ENCODE data around the gene CEP72. TPM values are rescaled to one million over a fixed set of nuclear protein-coding genes. Genes with fewer than 3 reads are reported as not detected.

CEP72 gene
- total RNA-seq, 1 donor from 2014 or later = 7.6 TPM

DNA sequence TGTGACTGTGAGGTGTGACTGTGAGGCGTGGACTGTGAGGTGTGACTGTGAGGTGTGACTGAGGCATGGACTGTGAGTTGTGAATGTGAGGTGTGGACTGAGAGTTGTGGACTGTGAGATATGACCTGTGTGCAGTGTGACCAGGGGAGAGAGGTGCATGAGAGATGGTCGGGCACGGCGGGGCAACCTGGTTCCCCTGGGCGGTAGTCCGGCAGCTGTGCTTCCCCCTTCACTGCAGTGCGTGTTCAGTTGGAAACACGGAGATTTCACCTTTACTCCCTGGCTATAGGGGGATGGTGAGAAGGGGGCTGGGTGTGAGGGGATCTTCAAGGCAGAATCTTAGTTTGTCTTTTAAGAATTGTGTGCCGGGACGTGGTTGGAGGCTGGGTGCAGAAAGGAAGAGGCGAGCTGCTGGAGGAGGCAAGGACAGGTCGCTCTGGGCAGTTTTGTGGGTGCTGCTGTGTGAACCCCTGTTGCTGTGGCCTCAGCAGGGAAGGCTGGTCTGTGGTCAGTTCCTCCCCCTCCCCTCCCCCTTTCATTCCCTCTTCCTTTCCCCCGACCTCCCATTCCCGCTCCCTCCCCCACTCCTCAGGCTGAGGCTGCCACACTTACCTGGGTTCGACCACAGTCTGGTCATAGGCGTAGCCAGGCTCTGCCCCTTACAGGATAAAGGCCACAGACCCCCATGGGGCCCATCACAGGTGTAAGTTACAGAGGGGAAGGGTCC, 39.3 kb downstream of the CEP72 start:
- Mint-ChIP-seq H3K27me3 (ENCODE audit: unreplicated experiment) (no peaks in the 10 kb centered on the region), H3K9me3 (ENCODE audit: unreplicated experiment) (no peaks in the 10 kb centered on the region), H3K4me3 (ENCODE audit: unreplicated experiment) (no peak overlapping the region), H3K36me3 (ENCODE audit: unreplicated experiment) (peaks cover 2% of the 10 kb centered on the region), H3K27ac (ENCODE audit: unreplicated experiment) (no peak overlapping the region), H3K4me1 (ENCODE audit: unreplicated experiment) (no peaks in the 10 kb centered on the region)
- TF ChIP-seq, protein P1, sequence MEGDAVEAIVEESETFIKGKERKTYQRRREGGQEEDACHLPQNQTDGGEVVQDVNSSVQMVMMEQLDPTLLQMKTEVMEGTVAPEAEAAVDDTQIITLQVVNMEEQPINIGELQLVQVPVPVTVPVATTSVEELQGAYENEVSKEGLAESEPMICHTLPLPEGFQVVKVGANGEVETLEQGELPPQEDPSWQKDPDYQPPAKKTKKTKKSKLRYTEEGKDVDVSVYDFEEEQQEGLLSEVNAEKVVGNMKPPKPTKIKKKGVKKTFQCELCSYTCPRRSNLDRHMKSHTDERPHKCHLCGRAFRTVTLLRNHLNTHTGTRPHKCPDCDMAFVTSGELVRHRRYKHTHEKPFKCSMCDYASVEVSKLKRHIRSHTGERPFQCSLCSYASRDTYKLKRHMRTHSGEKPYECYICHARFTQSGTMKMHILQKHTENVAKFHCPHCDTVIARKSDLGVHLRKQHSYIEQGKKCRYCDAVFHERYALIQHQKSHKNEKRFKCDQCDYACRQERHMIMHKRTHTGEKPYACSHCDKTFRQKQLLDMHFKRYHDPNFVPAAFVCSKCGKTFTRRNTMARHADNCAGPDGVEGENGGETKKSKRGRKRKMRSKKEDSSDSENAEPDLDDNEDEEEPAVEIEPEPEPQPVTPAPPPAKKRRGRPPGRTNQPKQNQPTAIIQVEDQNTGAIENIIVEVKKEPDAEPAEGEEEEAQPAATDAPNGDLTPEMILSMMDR (IDR thresholded peaks at IDR 0.05) = no peak
- DNase-seq (ENCODE audit: extremely low spot score, unreplicated experiment) = no peak

DNA sequence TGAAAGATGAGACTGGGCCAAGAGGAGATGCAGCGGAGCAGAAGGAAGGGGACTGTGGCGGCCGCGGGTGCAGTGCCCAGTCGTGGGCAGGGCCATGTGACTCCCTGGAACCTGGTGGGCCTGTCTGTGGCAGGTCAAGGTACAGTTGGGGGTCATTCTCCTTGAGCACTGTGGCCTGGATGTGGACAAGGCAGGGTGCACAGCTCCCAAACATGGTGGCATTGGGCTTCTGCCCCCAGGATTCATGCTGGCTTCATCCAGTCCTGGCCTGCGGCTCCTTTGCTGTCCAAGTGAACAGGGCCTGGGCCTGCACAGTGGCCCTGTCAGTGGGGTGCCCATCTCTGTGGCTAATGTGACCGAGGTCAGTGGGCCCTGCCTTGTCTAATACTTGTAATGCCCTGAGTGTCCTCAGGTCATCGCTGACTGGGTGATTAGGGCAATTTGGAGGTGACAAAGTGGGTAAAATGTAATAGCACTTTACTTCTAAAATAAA, 39.9 kb downstream of the CEP72 start:
- TF ChIP-seq, protein P1 (IDR thresholded peaks at IDR 0.05) = no peak
- H3K9me3 Mint-ChIP-seq (ENCODE audit: unreplicated experiment) = no peaks in the 10 kb centered on the region
- no peak for DNase-seq (ENCODE audit: extremely low spot score, unreplicated experiment)
- H3K27me3 Mint-ChIP-seq (ENCODE audit: unreplicated experiment) = no peaks in the 10 kb centered on the region
- H3K36me3 Mint-ChIP-seq (ENCODE audit: unreplicated experiment) = peaks cover 2% of the 10 kb centered on the region
- H3K27ac Mint-ChIP-seq (ENCODE audit: unreplicated experiment) = no peak overlapping the region
- no peaks in the 10 kb centered on the region for H3K4me1 Mint-ChIP-seq (ENCODE audit: unreplicated experiment)
- H3K4me3 Mint-ChIP-seq (ENCODE audit: unreplicated experiment) = no peak overlapping the region

DNA sequence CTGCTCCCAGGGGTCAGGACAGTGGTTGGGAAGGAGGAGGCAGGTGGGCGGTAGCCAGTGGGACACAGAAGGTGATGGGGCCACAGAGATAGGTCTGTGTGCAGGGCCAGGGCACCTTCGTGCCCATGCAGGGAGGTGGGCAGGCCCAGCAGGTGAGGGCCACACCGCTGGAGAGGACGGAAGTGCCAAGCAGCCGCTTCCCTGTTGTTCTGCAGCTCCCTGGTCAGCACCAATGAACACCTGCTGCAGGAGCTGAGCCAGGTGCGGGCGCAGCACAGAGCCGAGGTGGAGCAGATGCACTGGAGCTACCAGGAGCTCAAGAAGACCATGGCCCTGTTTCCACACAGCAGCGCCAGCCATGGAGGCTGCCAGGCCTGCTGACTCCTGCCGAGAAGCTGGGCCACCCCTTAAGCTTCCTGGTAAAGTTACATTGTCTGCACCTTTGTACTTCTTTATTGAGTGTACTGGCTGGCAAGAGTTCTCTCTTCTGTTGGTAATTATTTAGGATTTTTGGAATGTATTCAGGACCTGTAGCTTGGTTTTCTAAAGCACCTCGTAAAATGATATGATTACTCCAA, 40.7 kb downstream of the CEP72 start:
- TF ChIP-seq, protein P1 (IDR thresholded peaks at IDR 0.05) = no peak
- Mint-ChIP-seq H3K4me1 (ENCODE audit: unreplicated experiment) (no peaks in the 10 kb centered on the region), H3K9me3 (ENCODE audit: unreplicated experiment) (no peaks in the 10 kb centered on the region), H3K36me3 (ENCODE audit: unreplicated experiment) (peaks cover 6% of the 10 kb centered on the region), H3K27me3 (ENCODE audit: unreplicated experiment) (no peaks in the 10 kb centered on the region), H3K4me3 (ENCODE audit: unreplicated experiment) (no peak overlapping the region), H3K27ac (ENCODE audit: unreplicated experiment) (no peak overlapping the region)
- no peak for DNase-seq (ENCODE audit: extremely low spot score, unreplicated experiment)

DNA sequence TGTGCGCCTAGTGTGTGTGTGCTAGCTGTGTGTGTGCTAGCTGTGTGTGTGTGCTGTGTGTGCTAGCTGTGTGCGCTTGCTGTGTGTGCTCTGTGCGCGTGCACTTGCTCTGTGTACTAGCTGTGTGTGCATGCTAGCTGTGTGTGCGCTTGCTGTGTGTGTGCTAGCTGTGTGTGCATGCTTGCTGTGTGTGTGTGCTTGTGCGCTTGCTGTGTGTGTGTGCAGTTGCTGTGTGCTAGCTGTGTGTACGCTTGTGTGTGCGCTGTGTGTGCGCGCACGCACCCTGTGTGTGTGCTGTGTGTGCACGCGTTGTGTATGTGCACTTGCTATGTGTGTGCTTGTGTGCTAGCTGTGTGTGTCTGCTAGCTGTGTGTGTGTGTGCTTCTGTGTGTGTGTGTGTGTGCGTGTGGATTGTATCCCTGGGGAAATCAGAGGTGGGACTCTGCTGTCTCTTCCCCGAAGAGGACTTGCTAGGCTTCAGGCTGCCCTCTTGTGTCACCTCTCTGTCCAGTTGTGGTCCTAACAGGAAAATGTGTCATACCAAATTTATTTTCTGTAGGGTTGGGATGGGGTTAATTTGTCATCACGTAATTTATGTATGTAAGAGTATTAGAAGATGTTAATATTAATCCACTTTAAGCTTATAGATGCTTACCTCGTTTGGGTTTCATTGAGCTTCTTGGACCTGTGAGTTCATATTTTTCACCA, 42.1 kb downstream of the CEP72 start:
- H3K4me1 Mint-ChIP-seq (ENCODE audit: unreplicated experiment) = no peaks in the 10 kb centered on the region
- no peaks in the 10 kb centered on the region for H3K27me3 Mint-ChIP-seq (ENCODE audit: unreplicated experiment)
- peaks cover 12% of the 10 kb centered on the region for H3K36me3 Mint-ChIP-seq (ENCODE audit: unreplicated experiment)
- no peaks in the 10 kb centered on the region for H3K9me3 Mint-ChIP-seq (ENCODE audit: unreplicated experiment)
- DNase-seq (ENCODE audit: extremely low spot score, unreplicated experiment) = no peak
- H3K27ac Mint-ChIP-seq (ENCODE audit: unreplicated experiment) = no peak overlapping the region
- no peak overlapping the region for H3K4me3 Mint-ChIP-seq (ENCODE audit: unreplicated experiment)
- TF ChIP-seq, protein P1 (IDR thresholded peaks at IDR 0.05) = no peak

DNA sequence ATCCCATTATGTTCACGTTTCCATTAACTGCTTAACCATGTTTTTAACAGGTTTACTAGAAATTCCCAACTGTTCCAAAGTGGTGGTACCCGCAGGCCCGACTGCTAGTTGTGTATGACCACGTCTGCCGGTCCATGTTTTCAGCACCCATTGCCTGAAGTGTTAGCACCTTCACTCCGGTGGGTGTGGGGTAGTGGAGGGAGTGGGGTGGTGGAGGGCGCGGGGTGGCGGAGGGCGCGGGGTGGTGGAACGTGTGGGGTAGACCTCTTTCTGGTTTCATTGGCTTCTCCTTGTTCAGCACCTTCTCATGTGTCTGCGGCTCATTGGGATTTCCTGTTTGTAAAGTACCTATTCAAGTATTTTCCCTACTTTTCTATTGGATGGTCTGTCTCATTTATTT, 43.3 kb downstream of the CEP72 start:
- Mint-ChIP-seq H3K4me1 (ENCODE audit: unreplicated experiment) (no peaks in the 10 kb centered on the region), H3K4me3 (ENCODE audit: unreplicated experiment) (no peak overlapping the region), H3K36me3 (ENCODE audit: unreplicated experiment) (peaks cover 20% of the 10 kb centered on the region), H3K9me3 (ENCODE audit: unreplicated experiment) (no peaks in the 10 kb centered on the region), H3K27me3 (ENCODE audit: unreplicated experiment) (no peaks in the 10 kb centered on the region), H3K27ac (ENCODE audit: unreplicated experiment) (no peak overlapping the region)
- TF ChIP-seq, protein P1 (IDR thresholded peaks at IDR 0.05) = no peak
- no peak for DNase-seq (ENCODE audit: extremely low spot score, unreplicated experiment)

All from osteocyte (in vitro differentiated cells).